HepG2 (cell line): ENCODE data around the gene GEMIN8. TPM values are rescaled to one million over a fixed set of nuclear protein-coding genes. Genes with fewer than 3 reads are reported as not detected.

Experiments used
- ARID5B ChIP-seq: IDR thresholded peaks from 2 replicates; pipeline ENCODE4 v1.4.0; 2020; ENCODE audit warnings: mild to moderate bottlenecking, missing genetic modification reagents
- ARNTL ChIP-seq: sonication (generic); formaldehyde crosslinking; IDR thresholded peaks from 2 replicates; pipeline ENCODE4 v1.4.0; 2020; ENCODE audit warnings: mild to moderate bottlenecking, missing genetic modification reagents
- ASH2L ChIP-seq: fragments of 300-600, 200-600 bp; sonication (generic); IDR thresholded peaks from 2 replicates; pipeline ENCODE4 v1.7.0; 2017; ENCODE audit warnings: low read depth, mild to moderate bottlenecking, moderate library complexity, mixed read lengths, low read length; ENCODE audit not compliant: insufficient read length
- FOXO1 ChIP-seq: sonication (generic); formaldehyde crosslinking; IDR thresholded peaks from 2 replicates; pipeline ENCODE4 v1.4.0; 2020; ENCODE audit warnings: missing genetic modification reagents
- KDM4B ChIP-seq: sonication (generic); formaldehyde crosslinking; IDR thresholded peaks from 2 replicates; pipeline ENCODE4 v1.4.0; 2020; ENCODE audit warnings: missing genetic modification reagents
- KMT2B ChIP-seq: IDR thresholded peaks from 2 replicates; pipeline ENCODE4 v1.6.1; 2016; ENCODE audit warnings: missing genetic modification reagents, missing compliant biosample characterization
- MBNL3 ChIP-seq: fragments of 250-450 bp; sonication (Bioruptor Pico); conservative IDR thresholded peaks from 2 replicates; pipeline ENCODE4 v1.8.0; 2022; ENCODE audit warnings: mild to moderate bottlenecking, inconsistent platforms
- MEIS1 ChIP-seq: sonication (generic); formaldehyde crosslinking; IDR thresholded peaks from 2 replicates; pipeline ENCODE4 v1.9.0; 2021; ENCODE audit warnings: mild to moderate bottlenecking, missing genetic modification reagents, moderate library complexity, borderline replicate concordance
- POGZ ChIP-seq: sonication (generic); formaldehyde crosslinking; IDR thresholded peaks from 2 replicates; pipeline ENCODE4 v1.4.0; 2020; ENCODE audit warnings: mild to moderate bottlenecking, missing genetic modification reagents
- RBAK ChIP-seq: sonication (generic); formaldehyde crosslinking; IDR thresholded peaks from 2 replicates; pipeline ENCODE4 v1.5.1; 2020; ENCODE audit warnings: mild to moderate bottlenecking, missing genetic modification reagents
- RFX3 ChIP-seq: IDR thresholded peaks from 2 replicates; pipeline ENCODE4 v1.6.1; 2016; ENCODE audit warnings: missing biosample characterization, missing genetic modification reagents
- SIN3A ChIP-seq: IDR thresholded peaks from 2 replicates; pipeline ENCODE4 v1.6.1; 2011; ENCODE audit warnings: low read depth, mild to moderate bottlenecking, control low read depth, low read length, borderline replicate concordance
- SMAD1 ChIP-seq: sonication (generic); formaldehyde crosslinking; IDR thresholded peaks from 2 replicates; pipeline ENCODE4 v1.4.0; 2020; ENCODE audit warnings: missing genetic modification reagents, low read depth, mild to moderate bottlenecking, borderline replicate concordance
- STAT5B ChIP-seq: sonication (generic); formaldehyde crosslinking; IDR thresholded peaks from 2 replicates; pipeline ENCODE4 v1.4.0; 2020; ENCODE audit warnings: missing genetic modification reagents
- TCF7 ChIP-seq: sonication (generic); IDR thresholded peaks from 2 replicates; pipeline ENCODE4 v1.6.1; 2016; ENCODE audit warnings: antibody characterized with exemption, low read depth
- UBTF ChIP-seq: sonication (generic); formaldehyde crosslinking; IDR thresholded peaks from 2 replicates; pipeline ENCODE4 v1.4.0; 2020; ENCODE audit warnings: mild to moderate bottlenecking, missing genetic modification reagents
- ZBTB1 ChIP-seq: sonication (generic); formaldehyde crosslinking; IDR thresholded peaks from 2 replicates; pipeline ENCODE4 v1.4.0; 2020; ENCODE audit warnings: missing genetic modification reagents, borderline replicate concordance
- ZBTB7A ChIP-seq: sonication (generic); formaldehyde crosslinking; IDR thresholded peaks from 2 replicates; pipeline ENCODE4 v1.8.0; 2022; ENCODE audit warnings: mild to moderate bottlenecking, missing genetic modification reagents
- ZNF251 ChIP-seq: sonication (generic); formaldehyde crosslinking; IDR thresholded peaks from 2 replicates; pipeline ENCODE4 v1.9.0; 2021; ENCODE audit warnings: mild to moderate bottlenecking, missing genetic modification reagents
- ZNF296 ChIP-seq: sonication (generic); formaldehyde crosslinking; conservative IDR thresholded peaks from 2 replicates; pipeline ENCODE4 v1.5.0; 2020; ENCODE audit warnings: mild to moderate bottlenecking, missing genetic modification reagents
- ZNF543 ChIP-seq: sonication (generic); formaldehyde crosslinking; IDR thresholded peaks from 2 replicates; pipeline ENCODE4 v1.4.0; 2020; ENCODE audit warnings: mild to moderate bottlenecking, missing genetic modification reagents
- ZNF773 ChIP-seq: sonication (generic); formaldehyde crosslinking; IDR thresholded peaks from 2 replicates; pipeline ENCODE4 v1.4.0; 2020; ENCODE audit warnings: missing genetic modification reagents, borderline replicate concordance
- ZNF816 ChIP-seq: sonication (generic); formaldehyde crosslinking; IDR thresholded peaks from 2 replicates; pipeline ENCODE4 v1.8.0; 2022; ENCODE audit warnings: missing genetic modification reagents, mild to moderate bottlenecking, borderline replicate concordance
- ZNF878 ChIP-seq: sonication (generic); formaldehyde crosslinking; IDR thresholded peaks from 2 replicates; pipeline ENCODE4 v1.8.1; 2023; ENCODE audit warnings: mild to moderate bottlenecking, missing genetic modification reagents, moderate library complexity
- polyA plus RNA-seq, 8 experiments: library from polyadenylated mRNA; depleted of rRNA in 3 of 8; stranded (reverse) in 7 of 8; unstranded in 1 of 8; fragments of >200 nt; fragmentation: Illumina TruSeq in 4 of 8; extraction: Trizol in 4 of 8; gene quantifications; 2 replicates each; pipeline versions ENCODE4 v1.2.1 to v1.2.3, GENCODE V29; 2011 to 2016; ENCODE audit warnings: low read depth in 4 of 8, missing spikeins in 1 of 8, mixed read lengths in 1 of 8; ENCODE audit not compliant: insufficient read depth in 1 of 8
- total RNA-seq, 5 experiments: library from RNA; depleted of rRNA; stranded (reverse); fragments of >200 nt; fragmentation: Illumina TruSeq; extraction: Trizol; gene quantifications; 2 replicates each; pipeline ENCODE4 v1.2.3, GENCODE V29; 2016; ENCODE audit warnings: low read depth in 1 of 5
- TF ChIP-seq, protein P1 (sequence below): sonication (generic); formaldehyde crosslinking; IDR thresholded peaks from 2 replicates; pipeline ENCODE4 v1.4.0; 2020; ENCODE audit warnings: missing genetic modification reagents

GEMIN8 gene
- total and polyA plus RNA-seq, 2 of the 13 experiments (the other 11 are each of a cell fraction or from before 2014, with no cell fraction given), result 9.7 to 23.7 TPM

DNA sequence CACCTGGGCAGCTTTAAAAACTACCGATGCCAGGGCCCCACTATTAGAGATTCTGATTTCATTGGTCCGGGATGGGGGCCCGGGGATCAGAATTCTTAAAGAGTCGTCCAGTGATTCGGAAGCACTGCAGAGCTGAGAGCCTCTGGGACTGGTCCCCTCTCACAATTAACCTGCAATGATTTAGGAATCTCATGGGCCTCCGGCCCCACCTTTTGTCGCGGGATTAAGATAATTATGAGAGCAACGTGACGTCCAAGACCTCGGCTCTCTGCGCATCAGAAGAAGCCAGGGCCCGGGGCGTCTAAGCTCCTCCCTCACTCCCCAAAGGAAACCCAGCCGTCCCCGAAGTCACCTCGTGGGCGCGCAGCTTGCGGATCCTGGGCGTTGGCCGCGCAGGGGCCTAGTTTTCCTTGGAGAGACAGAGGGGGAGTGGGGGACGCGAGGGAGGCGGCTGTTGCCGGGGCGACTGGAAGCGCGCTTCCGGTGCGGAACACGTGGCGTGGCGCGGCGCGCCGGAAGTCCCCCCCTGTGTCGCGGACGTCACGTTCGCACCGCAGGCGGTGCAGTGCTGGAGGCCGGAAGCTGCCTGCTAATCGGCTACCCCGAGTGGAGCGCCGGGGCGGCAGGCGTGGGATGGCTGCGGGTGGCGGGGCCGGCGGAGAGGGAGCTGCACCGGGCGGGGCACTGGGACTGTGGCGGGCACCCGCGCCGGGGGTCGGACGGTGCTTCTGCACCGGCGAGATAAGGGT lies at the start of gene GEMIN8 (continued):
- TF ChIP-seq MBNL3 (CRISPR knock-in tag), result no peak
- peak; percentile 87 for TF ChIP-seq KMT2B
- TF ChIP-seq ZNF878, result no peak
- peak; percentile 87 for TF ChIP-seq RFX3 (CRISPR knock-in tag)
- TF ChIP-seq UBTF (CRISPR knock-in tag), result peak; percentile 57
- TF ChIP-seq ARNTL (CRISPR knock-in tag), result peak; percentile 52; the same call in 1 of the 2 replicates
- no peak for TF ChIP-seq ZNF296
- TF ChIP-seq, protein P1, sequence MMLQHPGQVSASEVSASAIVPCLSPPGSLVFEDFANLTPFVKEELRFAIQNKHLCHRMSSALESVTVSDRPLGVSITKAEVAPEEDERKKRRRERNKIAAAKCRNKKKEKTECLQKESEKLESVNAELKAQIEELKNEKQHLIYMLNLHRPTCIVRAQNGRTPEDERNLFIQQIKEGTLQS, result no peak
- peak; percentile 41; the same call in 1 of the 2 replicates for TF ChIP-seq SMAD1 (CRISPR knock-in tag)
- TF ChIP-seq RBAK (CRISPR knock-in tag), result no peak
- no peak; the same call in 1 of the 2 replicates for TF ChIP-seq STAT5B (CRISPR knock-in tag)
- peak; percentile 59; the same call in 1 of the 2 replicates for TF ChIP-seq POGZ (CRISPR knock-in tag)
- no peak for TF ChIP-seq FOXO1
- TF ChIP-seq ZBTB7A (CRISPR knock-in tag), result no peak
- peak; percentile 52; the same call in 1 of the 2 replicates for TF ChIP-seq ARID5B
- TF ChIP-seq ZNF773 (CRISPR knock-in tag), result no peak
- peak; percentile 67; the same call in 1 of the 2 replicates for TF ChIP-seq SIN3A
- peak; percentile 55; the same call in 1 of the 2 replicates for TF ChIP-seq ZNF543 (CRISPR knock-in tag)
- TF ChIP-seq ASH2L, result peak; percentile 42
- no peak for TF ChIP-seq ZNF251 (CRISPR knock-in tag)
- peak; percentile 53; the same call in 1 of the 2 replicates for TF ChIP-seq ZNF816 (CRISPR knock-in tag)
- TF ChIP-seq MEIS1 (CRISPR knock-in tag), result 0 out of 2 replicates have a peak, but pooled peaks have one; percentile 41
- no peak for TF ChIP-seq TCF7
- no peak for TF ChIP-seq KDM4B (CRISPR knock-in tag)
- TF ChIP-seq ZBTB1, result no peak
